Heart right ventricle (tissue), 16 donors: Measurements from ENCODE around the gene MEF2D. TPM values are rescaled to one million over a fixed set of nuclear protein-coding genes. Genes with fewer than 3 reads are reported as not detected.

ENCODE experiments used
- ATAC-seq, 8 donors: fragments of 200-7000 bp; cut with Tn5 transposase; one replicate each; pipeline ENCODE4 v1.9.1; 2020; ENCODE audit warnings: mild to moderate bottlenecking in 8 of 8, moderate library complexity in 8 of 8, moderate number of reproducible peaks in 1 of 8
- DNase-seq, 2 donors: peaks; one replicate each; pipeline ENCODE4 v3.0.0-alpha.2; 2020
- H3K27ac ChIP-seq, 10 donors: fragments of 200-600 bp; sonication (generic) in 2 of 10; one replicate each; pipeline versions ENCODE4 v1.5.0 to v1.8.0; 2020 to 2022; ENCODE audit warnings: mild to moderate bottlenecking in 3 of 10
- H3K27me3 ChIP-seq, 7 donors: fragments of 200-600 bp; one replicate each; pipeline ENCODE4 v1.8.0; 2021 to 2022; ENCODE audit warnings: mild to moderate bottlenecking in 2 of 7
- H3K36me3 ChIP-seq, 9 donors: fragments of 200-600 bp; sonication (generic) in 1 of 9; one replicate each; pipeline versions ENCODE4 v1.5.0 to v1.8.0; 2020 to 2022; ENCODE audit warnings: mild to moderate bottlenecking in 2 of 9
- H3K4me1 ChIP-seq, 9 donors: fragments of 200-600 bp; sonication (generic) in 1 of 9; one replicate each; pipeline versions ENCODE4 v1.5.0 to v1.8.0; 2020 to 2022; ENCODE audit warnings: mild to moderate bottlenecking in 4 of 9
- H3K4me3 ChIP-seq, 10 donors: fragments of 200-600 bp; sonication (generic) in 2 of 10; one replicate each; pipeline versions ENCODE4 v1.5.0 to v1.8.0; 2020 to 2022; ENCODE audit warnings: mild to moderate bottlenecking in 7 of 10, moderate library complexity in 2 of 10
- H3K9me3 ChIP-seq, 11 donors: fragments of 200-600 bp in 10 of 11; sonication (generic) in 2 of 11; one replicate each; pipeline versions ENCODE4 v1.5.0 to v1.8.0; 2013 to 2022; ENCODE audit warnings: mild to moderate bottlenecking in 2 of 11, control low read depth in 1 of 11, moderate library complexity in 1 of 11
- CTCF ChIP-seq, 9 donors: fragments of 200-600 bp; sonication (generic) in 2 of 9; IDR thresholded peaks; one replicate each; pipeline versions ENCODE4 v1.5.0 to v1.8.0; 2021 to 2022; ENCODE audit warnings: antibody characterized with exemption in 9 of 9, mild to moderate bottlenecking in 5 of 9, moderate library complexity in 1 of 9
- WGBS, 2 donors: extraction: QIAGEN DNeasy Blood & Tissue Kit; methylation state at CpG; one replicate each; pipeline ENCODE4 v1.1.7; 2013; ENCODE audit warnings: inconsistent platforms in 1 of 2; 5-methylcytosine and 5-hydroxymethylcytosine counted together
- intact Hi-C, 10 donors: fragments of 100-400 bp; cut with DNase I; formaldehyde crosslinking; loops; one replicate each; pipeline versions ENCODE4 v1.11.1 to v1.14.2; 2022
- polyA plus RNA-seq, 2 donors: library from polyadenylated mRNA; stranded (reverse); fragments of 200-250 nt; gene quantifications; one replicate each; pipeline ENCODE4 v1.2.3, GENCODE V29; 2013
- total RNA-seq, 10 donors: library from RNA; stranded (reverse); fragmentation: NEBNext Ultra II Directional in 3 of 10; extraction: Animal tissue kit (Norgen Biotek cat#: 25700) in 3 of 10; gene quantifications; one replicate each; pipeline versions ENCODE4 v1.2.1 to v1.2.4, GENCODE V29; 2021 to 2023
- donor health status: Arrhythmogenic right ventricular cardiomyopathy.
- donor health status: ischemic (EF 13 %, LVEDD 7.1; RV severe dilation, severe dysfunction).
- donor health status: healthy with polysubstance abuse.
- donor health status: DM: no; HTN: yes; CAD: no.
- donor health status: DM: no; HTN: no; CAD: no.
- donor health status: ischemic (EF 25% LVEDD 6.9; RV normal size, moderate dysfunction).
- donor health status: ischemic (EF 25% LVEDD 5.7; RV mildly dilated, moderate dysfunction).
- donor health status: healthy.
- donor health status: DM: yes; HTN: yes; CAD: no.
- donor health status: Ischemic cardiomyopathy.
- donor health status: ischemic (EF 35%, LVEDD 5.7; RV mildly dilated, moderate dysfunction).
- donor health status: nonischemic (EF 11% LVEDD 7.7; RV severe dilation, severe dysfunction).
- donor health status: DM: yes; HTN: yes; CAD: no.
- donor health status: PGD.
- donor health status: ischemic (EF 29% LVEDD 5.4; RV normal size, mild dysfunction).
- donor health status: nonischemic (EF 23%, LVEDD 6.1; RV moderate dilation, normal function).

The MEF2D gene
- total and polyA plus RNA-seq, 12 donors, result 31.6 to 127 (median 94.9) TPM

GRCh38 chr1:156481527-156481926 lies 19.0 kb downstream of the MEF2D start:
- no peak for TF ChIP-seq CTCF (IDR thresholded peaks at IDR 0.05)
- Histone ChIP-seq H3K27me3 (no peaks in the 10 kb centered on the region), H3K27ac (peak overlapping the region in 7 of 10 donors; percentile 5 to 92 (median 73)), H3K4me3 (no peak overlapping the region), H3K36me3 (peaks cover 5 to 81% (median 62%) of the 10 kb centered on the region in 9 donors), H3K4me1 (peaks cover 40 to 100% (median 94%) of the 10 kb centered on the region in 9 donors), H3K9me3 (no peaks in the 10 kb centered on the region)
- intact Hi-C loops, result loop anchor here in 2 of 10 donors (10.0 kb wide), 2 partner anchors 113 to 123 kb away; partner anchors contain the start of genes GPATCH4 (in 1 of the 2) and NAXE (in 1 of the 2)
- 70 to 76% methylated on average over 5 of the region's 5 CpGs for WGBS, 2 donors
- no peak for ATAC-seq
- DNase-seq, result no peak

- Histone ChIP-seq H3K4me3 (no peak overlapping the region), H3K36me3 (peaks cover 5 to 87% (median 71%) of the 10 kb centered on the region in 9 donors), H3K9me3 (no peaks in the 10 kb centered on the region), H3K4me1 (peaks cover 48 to 100% (median 94%) of the 10 kb centered on the region in 9 donors), H3K27ac (peak overlapping the region in 9 of 10 donors; percentile 27 to 92 (median 73)), H3K27me3 (no peaks in the 10 kb centered on the region)
- WGBS, 2 donors, result 25 to 41% methylated on average over 34 of the region's 34 CpGs
- peak; percentile 65 to 71 for DNase-seq
- intact Hi-C loops, result loop anchor here in 2 of 10 donors (10.0 kb wide), 2 partner anchors 114 to 124 kb away; partner anchors contain the start of genes GPATCH4 (in 1 of the 2) and NAXE (in 1 of the 2)
- peak; percentile 7 to 60 (median 37) for ATAC-seq
- peak; percentile 23 to 84 (median 67) for TF ChIP-seq CTCF (IDR thresholded peaks at IDR 0.05)
Measured at GRCh38 chr1:156480411-156481192, 20.0 kb downstream of the MEF2D start.

- peak overlapping the region in 9 of 10 donors; percentile 17 to 92 (median 73) for H3K27ac ChIP-seq
- WGBS, 2 donors, result 41 to 48% methylated on average over 4 of the region's 4 CpGs
- intact Hi-C loops, result loop anchor here in 2 of 10 donors (10.0 kb wide), 2 partner anchors 115 to 125 kb away; partner anchors contain the start of genes GPATCH4 (in 1 of the 2) and NAXE (in 1 of the 2)
- TF ChIP-seq CTCF (IDR thresholded peaks at IDR 0.05), result peak in 5 of 9 donors; percentile 13 to 37 (median 15)
- H3K9me3 ChIP-seq, result no peaks in the 10 kb centered on the region
- H3K4me3 ChIP-seq, result no peak overlapping the region
- no peak for DNase-seq
- ATAC-seq, result no peak
- no peaks in the 10 kb centered on the region for H3K27me3 ChIP-seq
- peaks cover 49 to 100% (median 94%) of the 10 kb centered on the region in 9 donors for H3K4me1 ChIP-seq
- H3K36me3 ChIP-seq, result peaks cover 5 to 93% (median 77%) of the 10 kb centered on the region in 9 donors
Measured at GRCh38 chr1:156480016-156480370, 20.6 kb downstream of the MEF2D start.
